Astrocyte (in vitro differentiated cells and primary cell): ENCODE data around the gene MYH11. TPM values are rescaled to one million over a fixed set of nuclear protein-coding genes. Genes with fewer than 3 reads are reported as not detected.
A peak's percentile ranks its signal among the peaks of the same experiment; 100 is the strongest.

Experiments
- DNase-seq: peaks from one replicate; pipeline ENCODE4 v3.0.0-alpha.2; 2010; ENCODE audit warnings: low read depth
- FAIRE-seq: peaks from 2 replicates; lab custom pipeline; 2011; peaks lifted over from hg19 to GRCh38; lab: Jason Lieb, UNC
- H2AFZ ChIP-seq: 2 replicates; pipeline ENCODE4 v1.6.0; 2012; ENCODE audit warnings: low read depth, low read length, inconsistent platforms
- H3K27ac ChIP-seq: 2 replicates; pipeline ENCODE4 v1.5.1; 2011; ENCODE audit warnings: low read depth, low read length, inconsistent platforms
- H3K27me3 ChIP-seq: 2 replicates; pipeline ENCODE4 v1.6.0; 2011; ENCODE audit warnings: low read length, inconsistent platforms; ENCODE audit not compliant: insufficient read depth
- H3K36me3 ChIP-seq: 2 replicates; pipeline ENCODE4 v1.5.1; 2011; ENCODE audit warnings: low read length, inconsistent platforms; ENCODE audit not compliant: insufficient read depth
- H3K4me1 ChIP-seq: 2 replicates; pipeline ENCODE4 v1.5.1; 2011; ENCODE audit warnings: low read length, inconsistent platforms; ENCODE audit not compliant: insufficient read depth
- H3K4me2 ChIP-seq: 2 replicates; pipeline ENCODE4 v1.6.0; 2012; ENCODE audit warnings: low read length, inconsistent platforms
- H3K4me3 ChIP-seq: 2 replicates; pipeline ENCODE4 v1.5.1; 2011; ENCODE audit warnings: low read depth, mild to moderate bottlenecking, low read length, inconsistent platforms; ENCODE audit not compliant: insufficient read depth
- H3K79me2 ChIP-seq: 2 replicates; pipeline ENCODE4 v1.6.0; 2012; ENCODE audit warnings: mild to moderate bottlenecking, low read length, inconsistent platforms; ENCODE audit not compliant: insufficient read depth
- H3K9ac ChIP-seq: 2 replicates; pipeline ENCODE4 v1.6.0; 2012; ENCODE audit warnings: mild to moderate bottlenecking, low read length, inconsistent platforms
- H3K9me3 ChIP-seq: 2 replicates; pipeline ENCODE4 v1.5.1; 2012; ENCODE audit warnings: low read depth, mild to moderate bottlenecking, low read length, inconsistent platforms; ENCODE audit not compliant: insufficient read depth
- H4K20me1 ChIP-seq: 2 replicates; pipeline ENCODE4 v1.6.0; 2012; ENCODE audit warnings: low read length, inconsistent platforms; ENCODE audit not compliant: insufficient read depth
- H3K27ac Mint-ChIP-seq: one replicate; pipeline ENCODE4 v1.8.0; 2021; ENCODE audit warnings: mild to moderate bottlenecking, mixed read lengths; ENCODE audit not compliant: unreplicated experiment
- H3K27me3 Mint-ChIP-seq: one replicate; pipeline ENCODE4 v1.8.0; 2021; ENCODE audit warnings: low read depth, mixed read lengths; ENCODE audit not compliant: unreplicated experiment
- H3K36me3 Mint-ChIP-seq: one replicate; pipeline ENCODE4 v1.8.0; 2021; ENCODE audit warnings: low read depth, mixed read lengths; ENCODE audit not compliant: unreplicated experiment
- H3K4me1 Mint-ChIP-seq: one replicate; pipeline ENCODE4 v1.8.0; 2021; ENCODE audit warnings: low read depth, mixed read lengths; ENCODE audit not compliant: unreplicated experiment
- H3K4me3 Mint-ChIP-seq: one replicate; pipeline ENCODE4 v1.8.0; 2021; ENCODE audit warnings: mild to moderate bottlenecking, moderate library complexity, mixed read lengths; ENCODE audit not compliant: unreplicated experiment
- H3K9me3 Mint-ChIP-seq: one replicate; pipeline ENCODE4 v1.8.0; 2021; ENCODE audit warnings: mild to moderate bottlenecking, mixed read lengths; ENCODE audit not compliant: unreplicated experiment
- EZH2 ChIP-seq: IDR thresholded peaks from 2 replicates; pipeline ENCODE4 v1.6.1; 2012; ENCODE audit warnings: mild to moderate bottlenecking, low read length, inconsistent platforms; ENCODE audit not compliant: insufficient read depth
- total RNA-seq: library from RNA; stranded (reverse); gene quantifications from 2 replicates; pipeline ENCODE4 v1.2.1, GENCODE V29; 2021
- TF ChIP-seq, protein P1 (sequence below): IDR thresholded peaks from 2 replicates; pipeline ENCODE4 v1.5.1; 2011; ENCODE audit warnings: low read depth, mild to moderate bottlenecking, inconsistent platforms, low read length, moderate library complexity; ENCODE audit not compliant: insufficient read depth

MYH11 gene
- total RNA-seq, 1 donor from 2014 or later, result 1.0 TPM

DNA sequence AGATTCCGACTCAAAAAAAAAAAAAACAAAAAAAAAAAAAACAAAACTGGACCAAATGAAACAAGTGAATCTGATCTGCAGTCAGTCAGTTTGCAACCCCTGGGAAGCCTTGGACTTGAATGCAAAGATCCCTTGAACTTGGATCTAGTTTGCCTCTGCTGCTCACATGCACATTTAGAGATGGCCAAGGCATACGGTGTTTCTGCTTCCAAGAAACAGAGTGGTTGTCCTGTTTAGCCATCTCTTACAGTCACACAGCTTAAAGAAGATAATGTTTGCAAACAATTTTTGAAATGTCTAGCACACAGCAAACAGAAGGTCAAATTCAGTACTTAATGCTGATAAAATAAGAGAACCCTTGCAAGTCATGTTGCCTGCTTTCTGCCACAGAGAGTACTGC, 202.2 kb downstream of the MYH11 start:
- Histone ChIP-seq H3K4me3 (no peak overlapping the region), H2AFZ (no peak overlapping the region), H3K4me1 (peaks cover 12% of the 10 kb centered on the region), H3K27me3 (no peaks in the 10 kb centered on the region), H3K79me2 (peaks cover 86% of the 10 kb centered on the region), H3K4me2 (no peak overlapping the region), H3K27ac (no peak overlapping the region), H3K9me3 (no peaks in the 10 kb centered on the region), H4K20me1 (peaks cover 61% of the 10 kb centered on the region), H3K36me3 (no peaks in the 10 kb centered on the region), H3K9ac (no peak overlapping the region)
- H3K4me1 Mint-ChIP-seq, result peaks cover 7% of the 10 kb centered on the region
- no peak for DNase-seq
- H3K4me3 Mint-ChIP-seq, result no peak overlapping the region
- FAIRE-seq, result no peak
- no peak overlapping the region for H3K27ac Mint-ChIP-seq
- no peaks in the 10 kb centered on the region for H3K27me3 Mint-ChIP-seq
- TF ChIP-seq, protein P1, sequence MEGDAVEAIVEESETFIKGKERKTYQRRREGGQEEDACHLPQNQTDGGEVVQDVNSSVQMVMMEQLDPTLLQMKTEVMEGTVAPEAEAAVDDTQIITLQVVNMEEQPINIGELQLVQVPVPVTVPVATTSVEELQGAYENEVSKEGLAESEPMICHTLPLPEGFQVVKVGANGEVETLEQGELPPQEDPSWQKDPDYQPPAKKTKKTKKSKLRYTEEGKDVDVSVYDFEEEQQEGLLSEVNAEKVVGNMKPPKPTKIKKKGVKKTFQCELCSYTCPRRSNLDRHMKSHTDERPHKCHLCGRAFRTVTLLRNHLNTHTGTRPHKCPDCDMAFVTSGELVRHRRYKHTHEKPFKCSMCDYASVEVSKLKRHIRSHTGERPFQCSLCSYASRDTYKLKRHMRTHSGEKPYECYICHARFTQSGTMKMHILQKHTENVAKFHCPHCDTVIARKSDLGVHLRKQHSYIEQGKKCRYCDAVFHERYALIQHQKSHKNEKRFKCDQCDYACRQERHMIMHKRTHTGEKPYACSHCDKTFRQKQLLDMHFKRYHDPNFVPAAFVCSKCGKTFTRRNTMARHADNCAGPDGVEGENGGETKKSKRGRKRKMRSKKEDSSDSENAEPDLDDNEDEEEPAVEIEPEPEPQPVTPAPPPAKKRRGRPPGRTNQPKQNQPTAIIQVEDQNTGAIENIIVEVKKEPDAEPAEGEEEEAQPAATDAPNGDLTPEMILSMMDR, result no peak
- TF ChIP-seq EZH2, result no peak
- peaks cover 3% of the 10 kb centered on the region for H3K36me3 Mint-ChIP-seq
- H3K9me3 Mint-ChIP-seq, result no peaks in the 10 kb centered on the region

DNA sequence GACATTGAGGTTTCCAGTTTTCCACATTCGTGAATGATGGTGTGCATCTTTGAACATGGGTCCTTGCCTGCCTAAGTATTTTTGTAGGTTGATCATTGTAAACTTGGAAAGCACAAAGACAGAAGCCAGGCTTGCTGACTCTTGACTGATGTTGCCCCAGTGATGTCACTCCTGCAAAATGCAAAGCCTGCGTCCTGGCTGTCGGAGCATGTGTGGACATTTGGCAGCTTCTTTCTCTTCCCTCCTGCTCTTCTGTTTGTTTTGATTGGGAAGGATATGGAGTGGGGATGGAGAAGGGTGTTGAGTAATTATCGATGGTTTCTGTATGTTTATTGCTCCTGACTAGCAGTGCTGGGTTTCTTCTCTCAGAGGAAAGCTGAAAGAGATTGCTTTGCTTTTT, 203.6 kb downstream of the MYH11 start:
- Mint-ChIP-seq H3K27ac (peak overlapping the region; percentile 63), H3K4me1 (peaks cover 7% of the 10 kb centered on the region), H3K36me3 (peaks cover 3% of the 10 kb centered on the region), H3K9me3 (no peaks in the 10 kb centered on the region), H3K27me3 (no peaks in the 10 kb centered on the region), H3K4me3 (peak overlapping the region; percentile 23)
- DNase-seq (peak; percentile 90), FAIRE-seq (no peak)
- peaks cover 14% of the 10 kb centered on the region for H3K4me1 ChIP-seq
- no peaks in the 10 kb centered on the region for H3K36me3 ChIP-seq
- peaks cover 76% of the 10 kb centered on the region for H3K79me2 ChIP-seq
- H3K4me2 ChIP-seq, result peak overlapping the region; percentile 64
- peak overlapping the region; percentile 0 for H3K27ac ChIP-seq
- no peak overlapping the region for H2AFZ ChIP-seq
- no peaks in the 10 kb centered on the region for H3K9me3 ChIP-seq
- TF ChIP-seq, protein P1, result no peak
- no peak overlapping the region for H3K4me3 ChIP-seq
- H4K20me1 ChIP-seq, result peaks cover 53% of the 10 kb centered on the region
- H3K9ac ChIP-seq, result peak overlapping the region; percentile 4
- no peaks in the 10 kb centered on the region for H3K27me3 ChIP-seq

Other genes with a start within 250 kb of the MYH11 start
- gene MARF1, start 213.9 kb downstream of the MYH11 start, total RNA-seq, result 46.0 and 47.4 TPM in 2 replicates
- gene NDE1, start 206.8 kb downstream of the MYH11 start, total RNA-seq, result 27.6 and 31.4 TPM in 2 replicates
- 25.7 and 27.5 TPM in 2 replicates for gene CEP20, start 31.6 kb upstream of the MYH11 start, total RNA-seq
- 42.1 and 45.4 TPM in 2 replicates for gene ABCC1, start 92.6 kb upstream of the MYH11 start, total RNA-seq